GM19351 (cell line): ENCODE measurements around the gene ELP6.
A peak's percentile ranks its signal among the peaks of the same experiment; 100 is the strongest.

ENCODE experiments used
- ATAC-seq: cut with Tn5 transposase; IDR thresholded peaks from one replicate; pipeline ENCODE4 v1.9.1; 2021; ENCODE audit warnings: mild to moderate bottlenecking, moderate library complexity; ENCODE audit not compliant: unreplicated experiment

Gene ELP6

DNA sequence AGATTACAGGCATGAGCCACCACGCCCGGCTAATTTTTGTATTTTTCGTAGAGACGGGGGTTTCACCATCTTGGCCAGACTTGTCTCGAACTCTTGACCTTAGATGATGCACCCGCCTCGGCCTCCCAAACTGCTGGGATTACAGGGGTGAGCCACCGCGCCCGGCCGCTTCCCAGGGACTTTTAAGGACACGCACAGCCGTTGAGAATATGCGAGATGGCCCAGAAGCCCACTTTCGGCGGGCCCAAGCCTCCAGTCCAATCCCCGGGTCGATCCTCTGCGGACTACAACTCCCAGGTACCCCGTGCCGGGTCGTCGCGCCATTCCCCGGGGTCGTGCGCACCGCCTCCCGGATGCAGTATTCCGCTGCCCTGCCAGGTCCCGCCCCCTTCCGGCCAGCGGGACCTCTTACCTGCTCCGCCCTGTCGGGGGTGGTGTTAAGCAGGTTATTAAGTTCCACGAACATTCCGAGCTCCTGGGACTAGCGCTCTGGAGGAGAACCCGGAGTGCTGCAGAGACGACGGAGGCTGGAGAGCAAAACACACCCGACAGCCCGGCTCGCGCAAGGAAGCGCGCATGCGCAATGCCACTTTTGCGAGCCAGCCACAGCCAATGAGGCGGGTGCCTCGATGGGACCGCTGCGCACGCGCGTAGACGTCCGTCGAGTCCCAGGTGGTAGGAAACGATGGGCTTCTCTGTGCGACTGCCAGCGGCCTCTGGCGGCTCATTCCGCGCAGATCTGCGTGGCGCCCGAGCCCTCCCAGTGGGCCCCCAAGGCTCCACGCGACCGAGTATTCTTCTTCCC, at the start of gene ELP6:
Gene ELP6 (minus strand): TSS at position 588 of the 805 bp plus-strand sequence. CDS start 122 bp downstream, at position 466.
- ATAC-seq: peak; percentile 94

DNA sequence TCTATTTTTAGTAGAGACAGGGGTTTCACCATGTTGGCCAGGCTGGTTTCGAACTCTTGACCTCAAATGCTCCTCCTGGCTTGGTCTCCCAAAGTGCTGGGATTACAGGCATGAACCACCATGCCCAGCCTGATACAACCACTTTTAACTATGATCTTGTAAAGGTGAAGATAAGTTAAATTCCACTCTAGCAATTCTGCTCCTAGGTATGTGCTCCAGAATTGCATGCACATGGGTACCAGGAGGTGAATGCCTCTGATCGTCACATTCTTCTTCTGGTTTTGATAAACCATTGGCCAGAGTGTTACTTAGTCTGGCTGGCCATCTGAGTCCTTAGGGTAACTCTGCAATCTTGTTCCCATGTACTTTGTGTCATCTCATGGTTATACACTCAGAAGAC, 42.8 kb upstream of the ELP6 start:
- no peak for ATAC-seq

GRCh38 chr3:47554335-47554734, 40.8 kb upstream of the ELP6 start:
- ATAC-seq: no peak

DNA sequence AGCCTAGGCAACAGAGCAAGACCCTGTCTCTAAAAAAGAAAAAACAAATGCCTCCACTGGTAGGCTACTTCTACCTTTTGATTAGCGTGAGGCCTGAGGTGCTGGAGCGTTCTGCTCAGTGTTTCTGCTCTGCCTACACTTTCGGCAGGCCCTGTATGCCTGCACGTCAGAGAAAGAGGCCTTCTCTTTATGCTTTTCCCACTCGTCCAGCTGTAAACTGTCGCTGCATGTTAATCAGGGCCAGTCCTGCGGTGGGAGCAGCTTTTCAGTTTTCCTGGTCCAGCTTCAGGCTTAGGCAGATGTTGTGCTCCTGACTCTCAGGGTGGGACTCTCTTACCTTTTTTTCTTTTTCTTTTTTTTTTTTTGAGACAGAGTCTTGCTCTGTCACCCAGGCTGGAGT, 39.9 kb upstream of the ELP6 start:
- no peak for ATAC-seq

DNA sequence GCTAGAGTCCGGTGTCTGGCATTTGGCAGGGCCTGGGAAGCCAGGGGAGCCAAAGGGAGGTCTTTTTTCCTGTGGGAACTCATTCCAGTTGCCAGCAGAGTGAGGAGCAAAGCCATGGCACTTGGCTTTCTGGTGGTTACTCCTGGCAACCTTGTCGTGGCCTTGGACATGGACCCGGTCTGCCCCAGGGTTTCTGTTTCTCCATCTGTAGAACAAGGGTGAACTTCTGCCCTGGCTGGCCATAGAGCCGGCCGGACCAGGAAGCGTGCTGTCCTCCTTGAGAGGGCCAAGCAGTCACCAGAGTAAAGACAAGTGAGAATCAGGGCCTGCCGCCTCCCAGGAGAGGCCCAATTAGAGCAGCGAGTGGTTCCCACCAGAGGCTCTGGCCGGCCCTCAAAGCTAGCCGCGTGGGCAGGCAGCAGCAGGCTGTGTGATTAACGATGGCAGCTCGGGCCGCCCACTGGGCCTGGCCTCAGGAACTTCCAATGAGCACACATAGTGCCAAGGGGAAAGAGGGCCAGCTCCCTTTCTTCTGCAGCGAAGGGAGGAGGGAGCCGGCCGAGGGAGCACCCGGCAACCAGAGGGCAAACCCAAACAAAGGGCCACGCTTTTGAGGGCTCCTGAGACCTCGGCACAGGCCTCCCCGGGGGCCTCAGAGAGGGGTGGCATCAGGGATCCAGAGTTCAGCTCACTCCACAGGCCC, 29.1 kb upstream of the ELP6 start:
- no peak for ATAC-seq

DNA sequence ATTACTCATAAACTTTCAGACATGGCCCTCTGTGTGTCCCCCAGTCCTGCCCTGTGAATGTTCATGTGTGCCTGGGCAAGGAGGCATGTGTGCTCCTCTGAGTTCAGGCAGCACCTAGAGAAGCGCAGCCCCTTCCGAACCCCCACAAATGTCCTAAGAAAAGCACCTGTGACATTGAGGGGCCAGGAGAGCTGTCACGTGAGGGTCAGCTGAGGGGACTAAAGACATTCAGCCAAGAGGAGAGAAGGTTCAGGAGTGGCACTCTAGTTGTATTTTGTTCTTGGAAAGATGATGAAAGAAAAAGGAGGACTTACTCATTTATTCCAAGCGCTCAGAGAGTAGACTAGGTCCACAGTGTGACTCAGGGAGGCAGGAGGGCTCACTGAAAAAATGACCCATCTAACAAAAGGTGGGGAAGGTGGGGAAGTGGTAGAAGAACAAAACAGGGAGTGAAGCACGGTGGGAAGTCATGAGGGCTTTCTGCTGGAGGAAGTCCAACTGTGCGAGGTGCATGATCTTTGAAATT, 28.1 kb upstream of the ELP6 start:
- no peak for ATAC-seq

DNA sequence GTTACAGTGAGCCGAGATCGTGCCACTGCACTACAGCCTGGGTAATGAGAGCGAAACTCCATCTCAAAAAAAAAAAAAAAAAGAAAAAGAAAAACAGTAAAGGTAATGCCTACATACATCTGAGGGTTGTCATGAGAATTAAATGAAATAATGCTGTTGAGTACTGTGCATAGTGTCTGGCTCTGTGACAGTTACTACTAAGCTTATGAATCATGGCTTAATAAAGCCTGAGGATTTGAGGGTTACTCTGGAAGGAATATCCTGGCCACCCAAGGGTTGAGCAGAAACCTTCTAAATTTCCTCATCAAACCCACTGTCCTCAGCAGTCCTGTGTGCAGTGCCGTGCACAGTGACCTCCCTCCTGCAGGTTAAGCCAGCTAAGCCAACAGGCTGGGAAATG, 26.8 kb upstream of the ELP6 start:
- no peak for ATAC-seq

- no peak for ATAC-seq
Measured at GRCh38 chr3:47536967-47537366, 23.5 kb upstream of the ELP6 start.

- ATAC-seq: no peak
Measured at GRCh38 chr3:47536221-47536891, 22.8 kb upstream of the ELP6 start.

- ATAC-seq: no peak
Measured at GRCh38 chr3:47533996-47534454, 20.5 kb upstream of the ELP6 start.

DNA sequence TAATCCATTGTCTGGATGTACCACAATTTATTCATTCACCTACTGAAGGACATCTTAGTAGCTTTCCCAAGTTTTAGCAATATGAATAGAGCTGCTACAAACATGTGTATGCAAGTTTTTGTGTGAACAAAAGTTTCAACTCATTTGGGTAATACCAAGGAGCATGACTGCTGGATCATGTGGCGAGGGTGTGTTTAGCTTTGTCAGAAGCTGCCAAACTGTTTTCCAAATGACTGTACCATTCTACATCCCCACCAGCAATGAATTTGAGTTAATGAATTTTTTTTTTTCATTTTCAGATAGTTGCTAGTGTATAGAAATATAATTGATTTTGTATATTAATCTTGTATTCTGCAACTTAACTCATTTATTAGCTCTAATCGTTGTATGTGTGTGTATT, 20.0 kb upstream of the ELP6 start:
- no peak for ATAC-seq

GRCh38 chr3:47527952-47528725, 14.6 kb upstream of the ELP6 start:
- no peak for ATAC-seq

DNA sequence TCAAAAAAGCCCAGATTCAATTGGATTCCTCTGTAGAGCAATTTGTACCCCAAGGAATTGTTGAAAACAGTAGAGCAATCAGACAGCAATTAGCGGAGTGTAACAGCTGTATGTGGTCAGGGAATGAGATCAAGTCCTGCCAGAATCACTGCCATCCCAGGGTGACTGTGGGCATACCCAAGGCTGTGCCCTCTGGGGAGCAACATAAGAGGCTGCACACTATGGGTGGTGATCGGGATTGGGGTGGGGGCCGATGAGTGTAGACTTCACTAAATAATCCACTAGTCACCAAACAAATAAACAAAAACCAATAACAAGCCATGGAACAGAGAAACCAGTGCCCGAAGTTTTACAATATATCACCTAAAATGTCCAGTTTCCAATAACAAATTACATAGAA, 12.1 kb upstream of the ELP6 start:
- ATAC-seq: no peak

- no peak for ATAC-seq
Measured at GRCh38 chr3:47523310-47524073, 10.0 kb upstream of the ELP6 start.

DNA sequence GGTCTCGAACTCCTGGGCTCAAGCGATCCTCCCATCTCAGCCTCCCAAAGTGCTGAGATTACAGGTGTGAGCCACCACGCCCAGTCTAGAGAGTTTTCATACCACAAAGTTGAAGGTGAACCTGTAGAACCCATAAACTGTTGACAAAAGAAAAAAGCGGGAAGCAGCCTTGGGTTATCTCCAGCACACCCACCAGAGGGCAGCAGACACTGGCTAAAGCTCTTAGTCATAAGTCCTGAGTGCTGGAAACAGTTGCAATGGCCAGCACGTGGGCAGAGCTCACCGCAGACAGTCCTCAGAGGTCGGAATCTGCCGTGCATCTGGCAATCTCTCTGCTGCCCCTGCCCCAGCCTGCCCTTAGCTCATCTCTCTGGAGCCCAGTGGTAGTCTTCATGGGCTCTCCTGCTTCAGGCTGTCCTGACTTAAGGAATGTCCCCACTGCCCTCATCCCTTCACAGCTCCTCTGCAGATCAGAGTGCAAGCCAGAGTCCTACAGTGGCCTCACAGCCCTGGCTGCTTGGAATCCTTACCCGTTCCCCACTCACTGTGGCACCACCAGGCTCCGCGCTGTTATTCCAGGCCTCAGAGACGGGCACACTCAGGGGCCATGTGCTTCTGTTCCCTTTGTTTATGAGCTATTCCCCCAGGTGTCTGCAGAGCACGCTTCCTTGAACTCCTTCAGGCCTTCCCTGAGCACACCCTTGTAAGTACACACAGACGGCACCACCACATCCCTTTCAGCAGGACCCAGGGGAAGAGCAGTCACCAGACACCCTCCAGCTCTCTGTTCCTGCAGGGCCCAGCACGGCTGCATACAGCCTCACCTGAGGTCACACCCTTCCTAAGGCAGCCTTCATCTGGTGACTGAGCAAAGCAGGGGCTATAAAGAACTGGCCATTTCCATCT, 8.8 kb upstream of the ELP6 start:
- ATAC-seq: peak; percentile 55

DNA sequence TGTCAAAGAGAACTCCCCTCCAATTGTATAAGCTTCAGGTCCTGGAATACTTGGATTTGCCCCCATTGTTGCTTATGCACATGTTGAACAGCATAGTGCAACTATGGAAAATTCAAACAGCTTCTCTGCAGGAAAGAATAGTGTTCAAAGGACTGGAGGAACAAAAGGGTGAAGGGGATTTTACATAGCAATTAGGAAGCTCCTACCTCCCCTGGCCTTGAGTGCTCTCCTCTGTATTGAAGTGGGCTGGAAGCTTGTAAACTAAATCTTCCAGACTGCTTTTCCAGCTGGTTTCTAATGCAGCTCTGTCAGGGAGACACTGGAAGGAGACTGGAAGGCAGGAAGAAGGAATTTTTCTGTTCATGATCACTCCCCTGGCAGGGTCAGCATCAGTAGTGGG, 7.2 kb upstream of the ELP6 start:
- ATAC-seq: no peak

DNA sequence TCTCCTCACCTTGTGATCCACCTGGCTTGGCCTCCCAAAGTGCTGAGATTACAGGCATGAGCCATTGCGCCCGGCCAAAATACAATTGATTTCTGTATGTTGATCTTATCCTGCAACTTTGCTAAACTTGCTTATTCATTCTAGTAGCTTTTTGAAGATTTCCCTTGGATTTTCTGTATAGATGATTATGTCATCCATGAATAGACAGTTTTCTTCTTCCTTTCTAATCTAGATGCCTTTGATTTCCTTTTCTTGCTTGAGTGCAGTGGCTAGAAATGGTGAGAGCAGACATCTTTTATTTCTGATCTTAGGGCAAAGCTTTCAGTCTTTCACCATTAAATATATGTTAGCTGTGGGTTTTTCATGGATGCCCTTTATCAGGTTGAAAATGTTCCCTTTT, 4.4 kb upstream of the ELP6 start:
- ATAC-seq: no peak

GRCh38 chr3:47515864-47516319, 2.4 kb upstream of the ELP6 start:
- ATAC-seq: no peak

GRCh38 chr3:47515100-47515499, 1.6 kb upstream of the ELP6 start:
- no peak for ATAC-seq
